Erythroblast (primary cell): ENCODE measurements around the gene SIL1.
A peak's percentile ranks its signal among the peaks of the same experiment; 100 is the strongest.

Experiments
- DNase-seq, 2 experiments: peaks; one replicate each; lab custom pipeline; 2025; lab: John Stamatoyannopoulos, UW
- GATA1 ChIP-seq: IDR thresholded peaks from 2 replicates; pipeline ENCODE4 v1.6.1; 2011; ENCODE audit warnings: low read depth, mild to moderate bottlenecking, control low read depth, low read length, moderate library complexity
- POLR2A ChIP-seq: IDR thresholded peaks from 2 replicates; pipeline ENCODE4 v1.6.1; 2011; ENCODE audit warnings: mild to moderate bottlenecking, low read length

SIL1 gene

DNA sequence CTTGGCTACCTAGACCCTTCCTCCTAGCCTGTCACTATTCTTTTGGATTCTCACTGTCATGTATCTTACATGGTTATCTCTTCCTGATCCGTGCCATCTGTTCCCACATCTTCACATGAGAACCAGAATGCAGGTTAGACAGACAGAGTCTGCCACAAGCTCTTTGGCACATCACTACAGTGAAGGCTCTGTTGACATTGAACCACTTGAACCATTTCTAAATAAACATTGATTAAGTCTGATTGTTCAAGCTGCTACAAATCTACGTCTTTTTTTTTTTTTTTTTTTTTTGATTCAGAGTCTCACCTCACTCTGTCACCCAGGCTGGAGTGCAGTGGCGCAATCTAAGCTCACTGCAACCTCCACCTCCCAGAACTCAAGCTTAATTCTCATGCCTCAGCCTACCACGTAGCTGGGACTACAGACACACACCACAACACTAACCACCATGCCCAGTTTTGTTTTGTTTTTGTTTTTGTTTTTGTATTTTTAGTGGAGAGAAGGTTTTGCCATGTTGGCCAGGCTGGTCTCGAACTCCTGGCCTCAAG, 237.9 kb downstream of the SIL1 start:
- TF ChIP-seq POLR2A (no peak), GATA1 (no peak)
- no peak for DNase-seq

DNA sequence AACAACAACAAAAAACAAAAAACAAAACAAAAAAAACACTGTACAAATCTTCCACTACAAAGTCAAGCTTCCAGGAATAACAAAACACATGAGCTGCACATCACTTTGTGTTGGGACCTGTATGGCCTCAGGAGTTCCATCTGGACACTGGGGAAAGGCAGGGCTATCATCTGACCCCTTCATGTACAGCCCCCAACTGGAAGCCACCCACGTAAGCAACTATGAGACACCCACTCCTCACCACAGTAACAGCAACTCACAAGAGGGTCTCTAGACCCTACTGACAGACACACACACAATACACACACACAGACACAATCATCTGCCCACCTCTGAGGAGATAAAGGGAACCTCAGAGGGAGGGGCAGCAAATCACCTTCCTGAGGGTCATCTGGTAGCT, 241.4 kb downstream of the SIL1 start:
- no peak for TF ChIP-seq GATA1
- no peak for TF ChIP-seq POLR2A
- no peak for DNase-seq

DNA sequence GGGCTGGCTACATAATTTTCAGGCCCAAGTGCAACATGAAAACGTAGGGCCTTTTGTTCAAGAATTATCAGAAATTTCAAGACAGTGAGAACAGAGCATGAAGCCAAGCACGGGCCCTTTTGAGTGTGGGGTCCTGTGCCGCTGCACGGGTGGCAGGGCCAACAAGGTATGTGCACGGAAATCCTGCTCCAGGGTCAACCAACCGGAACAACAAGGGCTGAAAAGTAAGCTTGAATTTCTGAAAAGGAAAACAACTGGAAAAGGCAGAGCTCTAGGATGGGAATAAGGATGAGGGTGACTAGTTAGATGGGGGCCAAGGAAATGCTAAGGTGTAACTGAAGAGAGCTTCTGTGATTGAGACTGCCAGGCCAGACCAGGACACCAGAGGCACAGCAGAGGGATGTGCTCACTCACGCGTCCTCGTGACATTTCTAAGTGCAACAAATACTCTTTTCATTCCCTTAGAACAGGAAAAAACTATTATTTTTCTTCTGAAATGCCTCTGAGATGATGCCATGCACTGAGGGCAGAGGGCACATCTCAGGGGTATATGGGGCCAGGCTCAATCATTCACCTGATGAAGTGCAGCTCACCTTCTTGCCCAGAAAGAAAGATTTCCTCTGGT, 242.4 kb downstream of the SIL1 start:
- TF ChIP-seq POLR2A (no peak), GATA1 (no peak)
- DNase-seq = no peak

DNA sequence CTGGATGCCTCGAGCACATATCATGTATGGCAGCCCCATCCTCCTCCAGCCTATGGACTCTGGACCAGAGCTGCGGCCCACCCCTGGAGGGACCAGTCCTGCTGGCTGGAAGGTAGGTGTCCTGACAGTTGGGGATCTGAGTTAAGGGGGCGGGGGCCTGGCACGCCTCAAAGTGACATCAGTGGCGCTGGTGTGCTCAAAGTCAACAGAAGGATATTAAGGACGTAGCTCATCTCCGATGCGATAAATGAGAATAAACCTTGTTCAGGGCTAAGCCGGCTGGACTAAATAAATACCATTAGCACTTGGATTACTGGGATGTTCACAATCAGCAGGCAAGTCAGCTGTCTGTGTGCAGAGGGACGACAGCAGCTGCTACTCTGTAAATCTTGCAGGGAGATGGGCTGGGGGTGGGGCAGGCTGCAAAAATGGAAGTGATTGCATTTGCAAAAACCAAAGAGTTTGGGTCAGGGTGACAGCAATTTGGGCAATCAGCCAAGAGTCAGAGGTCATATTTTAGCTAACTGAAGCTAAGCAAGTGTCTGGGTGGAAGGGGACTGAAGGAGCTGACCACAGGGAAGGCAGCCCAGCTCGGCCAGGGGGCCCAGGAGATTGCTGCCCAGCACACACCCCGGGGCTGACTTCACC, 243.0 kb downstream of the SIL1 start:
- TF ChIP-seq GATA1 (no peak), POLR2A (no peak)
- DNase-seq = no peak

DNA sequence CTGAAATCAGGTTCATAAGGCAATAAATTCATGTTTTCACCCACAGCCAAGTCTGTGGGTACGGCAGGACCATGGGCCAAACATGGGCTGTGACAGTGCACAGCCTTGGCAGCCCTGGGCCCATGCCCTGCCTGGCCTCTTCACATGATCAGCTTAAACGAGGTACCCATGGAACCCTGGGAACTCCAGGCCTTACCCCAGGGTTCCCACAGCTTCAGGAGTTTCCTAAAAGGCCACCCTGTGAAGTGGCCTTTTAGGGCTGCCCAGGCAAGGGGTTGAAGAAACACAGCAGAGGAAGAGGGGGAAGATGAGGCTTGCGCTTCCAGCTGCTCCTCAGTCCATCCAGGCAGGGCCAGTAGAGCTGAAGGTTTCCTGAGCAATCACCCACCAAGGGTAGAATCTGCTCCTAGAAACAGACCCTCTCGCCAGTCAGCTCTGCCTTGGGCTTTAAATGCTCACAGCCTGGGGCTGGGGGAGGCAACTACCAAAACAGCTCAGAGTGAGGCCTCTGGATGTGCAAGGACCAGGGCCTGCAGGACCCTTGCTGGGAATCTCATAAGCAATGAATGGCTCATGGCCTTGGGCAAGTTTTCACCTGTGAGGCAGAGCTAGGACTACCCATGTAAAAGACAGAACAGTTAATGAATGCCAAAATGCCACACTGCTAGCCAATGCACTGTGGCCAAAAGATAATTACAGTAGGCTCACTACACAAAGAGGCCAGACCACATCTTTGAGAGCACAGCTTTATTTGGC, 243.7 kb downstream of the SIL1 start:
- TF ChIP-seq POLR2A (no peak), GATA1 (no peak)
- no peak for DNase-seq

DNA sequence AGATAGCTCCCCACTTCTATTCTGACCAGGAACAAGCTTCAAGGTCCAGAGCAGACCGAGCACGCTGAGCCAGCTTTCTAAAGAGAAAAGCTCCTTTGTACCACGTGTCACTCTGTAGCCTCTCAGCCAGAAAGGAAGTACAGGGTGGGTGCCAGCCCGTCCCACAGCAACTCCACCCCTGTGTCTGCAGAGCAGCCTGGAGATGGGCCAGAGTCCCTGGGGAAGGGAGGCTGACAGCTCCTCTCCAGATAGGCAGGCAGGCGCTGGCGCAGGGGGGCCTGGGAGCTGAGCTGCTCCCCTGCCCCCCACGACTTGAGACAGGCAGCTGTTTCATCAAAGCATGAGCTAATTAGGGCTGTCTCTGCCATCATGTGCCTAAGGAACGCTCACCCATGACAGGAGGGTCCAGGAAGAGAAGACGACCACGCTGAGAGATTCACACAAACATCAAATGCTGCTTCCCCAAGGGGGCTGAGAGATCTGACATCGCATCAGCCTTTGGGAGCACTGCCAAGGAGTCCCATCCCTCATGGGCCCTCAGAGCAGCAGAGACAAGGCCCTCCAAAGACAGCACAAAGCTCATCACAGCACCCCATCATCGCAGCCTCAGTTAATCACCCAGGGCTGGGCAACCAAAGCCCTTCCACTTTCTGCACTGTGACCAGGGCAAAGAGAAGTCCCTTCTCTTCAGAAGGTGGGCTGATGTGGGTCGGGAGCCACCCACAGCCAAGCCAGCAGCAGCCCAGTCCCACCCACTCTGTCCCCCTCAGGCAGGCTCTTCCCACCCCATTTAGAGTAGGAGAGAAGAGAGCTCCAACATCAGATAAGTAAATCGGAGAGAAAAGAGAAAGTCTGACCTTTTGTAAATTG, 244.5 kb downstream of the SIL1 start:
- DNase-seq = peak; percentile 61 to 67
- no peak for TF ChIP-seq GATA1
- TF ChIP-seq POLR2A = peak; percentile 25

DNA sequence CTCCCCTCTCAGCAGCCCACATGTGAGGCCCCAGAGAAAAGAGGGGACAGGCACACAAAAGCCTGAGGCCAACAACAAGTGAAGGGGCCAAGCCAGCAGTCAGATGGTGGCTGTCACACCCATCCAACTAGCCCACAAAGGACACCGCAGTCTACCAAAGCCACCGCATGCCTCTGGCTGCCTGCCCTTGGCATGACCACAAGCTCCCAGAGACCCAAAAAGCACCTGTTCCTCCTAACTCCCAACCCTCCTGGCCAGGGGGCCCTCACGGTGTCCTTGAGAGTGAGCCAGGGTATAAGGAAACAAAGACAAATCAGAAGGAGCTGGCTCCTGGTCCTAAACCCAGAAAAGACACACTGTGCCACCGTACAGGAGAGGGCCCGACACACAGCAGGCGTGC, 245.2 kb downstream of the SIL1 start:
- no peak for DNase-seq
- no peak for TF ChIP-seq POLR2A
- no peak for TF ChIP-seq GATA1

DNA sequence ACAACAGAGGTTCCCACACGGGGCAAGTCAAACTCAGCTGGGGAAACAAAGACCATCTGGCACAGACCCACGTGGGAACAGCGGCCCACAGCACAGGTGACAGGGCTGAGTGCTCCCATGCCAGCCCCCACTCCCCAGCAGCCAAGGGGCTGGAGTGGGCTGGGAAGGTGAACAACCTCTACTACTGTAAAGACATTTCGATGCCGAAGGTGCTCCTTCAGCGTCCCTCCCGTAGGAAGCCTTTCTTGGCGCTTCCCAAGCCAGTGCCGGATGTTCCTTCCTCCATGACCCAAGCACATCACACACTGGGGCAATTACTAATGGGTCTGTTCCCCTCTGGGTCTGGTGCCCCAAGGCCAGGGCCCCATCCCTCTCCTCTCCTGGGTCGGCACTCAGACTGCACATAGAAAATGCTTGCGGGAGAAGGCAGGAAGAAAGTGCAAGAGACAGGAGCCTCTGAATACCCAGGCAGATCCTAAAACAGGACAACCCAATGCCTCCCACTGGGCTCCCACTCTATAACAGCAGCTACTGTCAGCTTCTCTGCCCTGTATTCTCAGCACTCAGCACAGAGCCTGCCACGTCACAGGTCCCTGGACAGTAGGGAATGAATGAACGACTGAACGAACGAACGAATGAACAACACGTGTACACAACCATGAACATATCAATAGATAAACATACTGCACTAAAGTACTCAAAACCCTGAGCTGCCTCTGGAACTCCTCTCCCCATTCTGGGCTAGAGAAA, 246.0 kb downstream of the SIL1 start:
- no peak for TF ChIP-seq GATA1
- no peak for TF ChIP-seq POLR2A
- no peak for DNase-seq

DNA sequence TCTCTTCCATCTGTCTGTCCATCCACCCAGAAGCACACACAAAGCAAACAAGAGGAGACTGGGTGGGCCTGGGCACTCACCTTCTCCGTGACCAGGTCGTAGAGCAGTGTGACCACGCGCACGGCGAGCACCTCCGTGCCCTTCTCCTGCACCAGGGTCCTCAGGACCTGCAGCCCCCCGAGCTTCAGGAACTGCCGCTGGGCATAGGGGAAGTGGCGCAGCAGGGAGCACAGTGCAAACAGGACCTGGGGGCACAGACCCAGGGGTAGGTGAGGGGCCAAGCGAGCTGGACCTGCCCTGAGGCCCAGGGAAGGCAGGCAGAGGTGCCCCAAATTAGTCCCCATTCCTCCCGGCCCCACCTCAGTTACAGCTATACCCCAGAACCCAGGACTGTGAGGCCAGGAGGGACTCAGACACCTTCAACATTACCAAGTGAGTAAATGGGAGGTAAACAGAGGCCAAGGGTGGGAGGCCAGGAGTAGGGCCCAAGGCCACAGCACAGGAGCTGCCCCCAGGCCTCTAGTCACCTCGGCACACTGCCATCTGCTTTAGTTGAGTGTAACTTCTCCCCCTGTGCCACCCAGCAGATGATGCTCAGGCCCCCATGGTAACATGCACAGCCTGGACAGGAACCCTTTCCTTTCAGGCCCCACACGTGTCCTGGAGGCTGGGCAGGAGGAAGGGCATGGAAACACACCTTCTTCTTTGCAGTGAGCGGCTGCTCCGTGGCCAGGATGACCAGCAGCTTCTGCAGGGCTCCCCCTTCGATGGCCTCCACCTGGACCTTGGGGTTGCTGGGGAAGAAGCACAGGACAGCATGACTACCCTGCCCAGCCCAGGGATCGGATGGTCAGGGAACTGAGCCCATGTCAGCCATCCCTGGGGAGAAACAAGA, 246.8 kb downstream of the SIL1 start:
- DNase-seq = no peak
- TF ChIP-seq POLR2A (no peak), GATA1 (no peak)

DNA sequence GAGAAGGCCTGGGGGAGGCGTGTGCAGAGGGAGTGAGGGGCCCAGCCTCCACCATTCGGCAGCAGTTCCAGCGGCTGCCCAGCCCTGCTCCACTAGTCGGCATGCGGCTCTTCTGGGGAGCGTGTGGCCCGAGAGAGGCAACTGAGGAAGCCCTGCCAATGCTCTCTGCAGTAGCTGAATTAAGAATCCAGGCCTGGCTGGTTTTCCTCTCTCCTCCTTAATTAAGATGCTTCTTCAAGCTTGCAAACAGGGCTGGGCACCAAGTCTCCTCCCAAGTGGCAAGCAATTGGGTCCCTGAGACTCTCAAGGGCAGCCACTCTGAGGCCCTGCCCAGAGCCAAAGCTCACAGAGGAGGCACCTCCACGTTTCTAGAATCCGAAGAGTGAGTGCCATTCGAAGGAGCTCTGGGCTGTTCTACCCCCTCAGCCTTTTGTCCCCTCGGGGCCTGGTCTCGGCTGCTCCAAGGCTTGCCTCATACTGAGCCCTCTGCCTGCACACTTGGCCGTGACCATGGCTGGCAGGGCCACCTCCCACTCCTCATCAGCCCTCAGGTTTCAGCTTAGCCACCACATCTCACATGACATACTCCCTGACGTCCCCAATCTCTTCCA, 247.6 kb downstream of the SIL1 start:
- no peak for TF ChIP-seq POLR2A
- no peak for TF ChIP-seq GATA1

DNA sequence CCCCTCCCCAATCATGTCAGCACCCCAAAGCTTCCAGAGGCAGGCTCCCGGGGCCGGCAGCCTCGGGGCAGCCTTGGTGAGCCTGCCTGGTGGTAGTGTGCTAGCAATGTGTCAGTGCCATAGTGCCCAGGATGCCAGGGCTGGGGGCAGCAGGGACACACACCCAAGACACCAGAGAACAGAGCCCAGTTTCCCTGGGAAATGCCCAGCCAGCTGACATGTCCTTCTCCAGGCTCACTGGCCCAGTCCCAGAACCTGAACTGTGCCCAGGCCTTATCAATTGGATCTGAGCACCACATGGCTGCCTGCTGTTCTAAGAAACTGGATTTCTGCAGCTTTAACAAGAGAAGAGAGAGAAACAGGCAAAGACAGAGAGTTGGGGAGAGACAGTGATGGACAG, 248.2 kb downstream of the SIL1 start:
- no peak for TF ChIP-seq POLR2A
- TF ChIP-seq GATA1 = no peak
- no peak for DNase-seq

More for the DNA sequence above, 247.6 kb downstream of the SIL1 start:
- DNase-seq = no peak

DNA sequence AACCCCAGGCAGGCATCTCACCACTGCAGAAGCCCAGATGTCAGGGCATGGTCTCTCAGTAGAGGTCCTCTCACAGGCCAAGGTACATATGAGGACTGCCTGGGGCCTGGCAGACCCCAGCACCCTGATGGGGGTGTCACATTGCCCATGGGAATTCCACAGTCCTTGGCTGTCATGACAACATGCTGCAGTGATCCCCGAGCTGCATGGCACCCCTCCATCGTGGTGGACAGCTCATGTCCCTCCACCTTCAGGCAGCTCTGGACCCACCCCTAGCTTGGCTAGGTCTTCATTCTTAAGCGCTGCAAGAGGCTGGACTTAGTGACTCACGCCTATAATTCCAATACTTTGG, 249.0 kb downstream of the SIL1 start:
- no peak for TF ChIP-seq GATA1
- no peak for TF ChIP-seq POLR2A
- DNase-seq = no peak
